Esophagus muscularis mucosa (tissue), 4 donors: Measurements from ENCODE around the gene E4F1.

Source experiments
- EP300 ChIP-seq: sonication (generic); formaldehyde crosslinking; IDR thresholded peaks from one replicate; pipeline ENCODE4 v1.6.1; 2017; ENCODE audit warnings: antibody characterized with exemption
- POLR2A ChIP-seq: fragments of 450-650 bp; IDR thresholded peaks from one replicate; pipeline ENCODE4 v1.6.1; 2017; ENCODE audit warnings: antibody characterized with exemption, moderate library complexity, mild to moderate bottlenecking, low read depth
- POLR2AphosphoS5 ChIP-seq, 2 donors: sonication (generic); formaldehyde crosslinking; IDR thresholded peaks; one replicate each; pipeline ENCODE4 v1.6.1; 2017; ENCODE audit warnings: antibody characterized with exemption in 2 of 2
- TF ChIP-seq, protein P1 (sequence below), 3 experiments: fragments of 200-600 bp in 2 of 3; fragments of 450-650 bp in 1 of 3; sonication (generic) in 2 of 3; IDR thresholded peaks; one replicate each; pipeline ENCODE4 v1.5.1; 2017 to 2019; ENCODE audit warnings: antibody characterized with exemption in 3 of 3, mild to moderate bottlenecking in 2 of 3, moderate library complexity in 1 of 3

DNA sequence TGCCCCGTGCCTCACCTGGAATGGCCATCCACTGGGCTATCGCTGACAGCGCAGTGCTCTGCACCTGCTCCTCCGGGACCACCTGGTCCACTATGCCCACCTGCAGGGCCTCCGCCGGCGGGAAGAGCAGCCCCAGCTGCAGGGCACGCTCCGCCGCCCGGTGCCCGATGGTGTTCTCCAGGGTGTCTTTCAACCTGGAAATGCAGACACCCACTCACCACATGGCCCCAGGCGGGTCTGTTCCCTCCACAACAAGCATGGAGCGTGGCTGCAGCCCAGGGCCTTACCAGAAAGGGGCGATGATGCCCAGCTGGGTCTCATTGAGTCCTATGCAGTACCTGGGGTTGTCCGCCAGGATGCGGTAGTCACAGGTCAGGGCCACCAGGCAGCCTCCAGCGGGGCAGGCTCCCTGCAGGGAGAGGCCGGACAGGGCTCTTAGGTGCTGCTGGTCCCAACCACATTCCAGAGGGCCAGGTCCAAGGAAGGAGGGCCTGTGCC, 19.7 kb downstream of the E4F1 start:
- TF ChIP-seq, protein P1, sequence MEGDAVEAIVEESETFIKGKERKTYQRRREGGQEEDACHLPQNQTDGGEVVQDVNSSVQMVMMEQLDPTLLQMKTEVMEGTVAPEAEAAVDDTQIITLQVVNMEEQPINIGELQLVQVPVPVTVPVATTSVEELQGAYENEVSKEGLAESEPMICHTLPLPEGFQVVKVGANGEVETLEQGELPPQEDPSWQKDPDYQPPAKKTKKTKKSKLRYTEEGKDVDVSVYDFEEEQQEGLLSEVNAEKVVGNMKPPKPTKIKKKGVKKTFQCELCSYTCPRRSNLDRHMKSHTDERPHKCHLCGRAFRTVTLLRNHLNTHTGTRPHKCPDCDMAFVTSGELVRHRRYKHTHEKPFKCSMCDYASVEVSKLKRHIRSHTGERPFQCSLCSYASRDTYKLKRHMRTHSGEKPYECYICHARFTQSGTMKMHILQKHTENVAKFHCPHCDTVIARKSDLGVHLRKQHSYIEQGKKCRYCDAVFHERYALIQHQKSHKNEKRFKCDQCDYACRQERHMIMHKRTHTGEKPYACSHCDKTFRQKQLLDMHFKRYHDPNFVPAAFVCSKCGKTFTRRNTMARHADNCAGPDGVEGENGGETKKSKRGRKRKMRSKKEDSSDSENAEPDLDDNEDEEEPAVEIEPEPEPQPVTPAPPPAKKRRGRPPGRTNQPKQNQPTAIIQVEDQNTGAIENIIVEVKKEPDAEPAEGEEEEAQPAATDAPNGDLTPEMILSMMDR (IDR thresholded peaks at IDR 0.05) = no peak
- no peak for TF ChIP-seq POLR2A
- no peak for TF ChIP-seq POLR2AphosphoS5 (IDR thresholded peaks at IDR 0.05)
- TF ChIP-seq EP300 = no peak
